Sigmoid colon (tissue), 4 donors: ENCODE data around the gene MCF2L.

ENCODE experiments used
- CTCF ChIP-seq, 4 experiments: fragments of 450-650 bp in 3 of 4; fragments of 200-600 bp in 1 of 4; IDR thresholded peaks; one replicate each; pipeline ENCODE4 v1.5.1; 2016 to 2019; ENCODE audit warnings: antibody characterized with exemption in 4 of 4, mild to moderate bottlenecking in 3 of 4, moderate library complexity in 2 of 4
- POLR2A ChIP-seq, 2 donors: fragments of 450-650 bp; IDR thresholded peaks; one replicate each; pipeline ENCODE4 v1.6.1; 2016; ENCODE audit warnings: antibody characterized with exemption in 2 of 2, mild to moderate bottlenecking in 2 of 2, moderate library complexity in 2 of 2
- POLR2AphosphoS5 ChIP-seq, 4 donors: sonication (generic); formaldehyde crosslinking; IDR thresholded peaks; one replicate each; pipeline ENCODE4 v1.6.1; 2017; ENCODE audit warnings: antibody characterized with exemption in 4 of 4

- TF ChIP-seq CTCF (IDR thresholded peaks at IDR 0.05): no peak
- no peak for TF ChIP-seq POLR2A (IDR thresholded peaks at IDR 0.05)
- peak in 1 of 4 donors; percentile 8 for TF ChIP-seq POLR2AphosphoS5 (IDR thresholded peaks at IDR 0.05)
These were observed 28.4 kb downstream of the MCF2L start for GRCh38 chr13:112997188-112998130.
